ENCODE results near the gene SLC25A41.

Gene SLC25A41

DNA sequence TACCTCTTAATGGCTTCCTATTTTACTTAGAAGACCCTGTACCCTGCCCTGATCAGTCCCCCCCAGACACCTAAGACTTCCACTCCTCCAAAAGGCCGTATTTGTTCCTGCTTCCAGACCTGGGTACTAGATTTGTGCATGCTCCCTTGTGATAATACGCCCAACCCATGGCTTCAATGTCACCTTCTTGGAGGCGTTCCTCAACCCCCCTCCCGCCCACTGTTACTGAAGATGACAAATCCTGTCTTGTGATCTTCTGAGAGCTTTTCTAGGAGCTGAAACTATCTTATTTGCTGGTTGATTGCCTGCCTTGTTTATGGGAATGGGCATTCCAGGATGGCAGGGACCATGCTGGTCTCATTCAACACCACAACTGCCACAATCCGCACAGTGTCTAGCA lies 16.6 kb upstream of the SLC25A41 start:
- TF ChIP-seq, protein P1, sequence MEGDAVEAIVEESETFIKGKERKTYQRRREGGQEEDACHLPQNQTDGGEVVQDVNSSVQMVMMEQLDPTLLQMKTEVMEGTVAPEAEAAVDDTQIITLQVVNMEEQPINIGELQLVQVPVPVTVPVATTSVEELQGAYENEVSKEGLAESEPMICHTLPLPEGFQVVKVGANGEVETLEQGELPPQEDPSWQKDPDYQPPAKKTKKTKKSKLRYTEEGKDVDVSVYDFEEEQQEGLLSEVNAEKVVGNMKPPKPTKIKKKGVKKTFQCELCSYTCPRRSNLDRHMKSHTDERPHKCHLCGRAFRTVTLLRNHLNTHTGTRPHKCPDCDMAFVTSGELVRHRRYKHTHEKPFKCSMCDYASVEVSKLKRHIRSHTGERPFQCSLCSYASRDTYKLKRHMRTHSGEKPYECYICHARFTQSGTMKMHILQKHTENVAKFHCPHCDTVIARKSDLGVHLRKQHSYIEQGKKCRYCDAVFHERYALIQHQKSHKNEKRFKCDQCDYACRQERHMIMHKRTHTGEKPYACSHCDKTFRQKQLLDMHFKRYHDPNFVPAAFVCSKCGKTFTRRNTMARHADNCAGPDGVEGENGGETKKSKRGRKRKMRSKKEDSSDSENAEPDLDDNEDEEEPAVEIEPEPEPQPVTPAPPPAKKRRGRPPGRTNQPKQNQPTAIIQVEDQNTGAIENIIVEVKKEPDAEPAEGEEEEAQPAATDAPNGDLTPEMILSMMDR (conservative IDR thresholded peaks at IDR 0.05; ENCODE audit: low read depth), result no peak
- ChIA-PET CTCF (no interaction called here), POLR2A (ENCODE audit: low non-redundant PET) (no interaction called here)
- no peak overlapping the region for H3K27ac ChIP-seq
- DNase-seq (ENCODE audit: low spot score), result no peak

DNA sequence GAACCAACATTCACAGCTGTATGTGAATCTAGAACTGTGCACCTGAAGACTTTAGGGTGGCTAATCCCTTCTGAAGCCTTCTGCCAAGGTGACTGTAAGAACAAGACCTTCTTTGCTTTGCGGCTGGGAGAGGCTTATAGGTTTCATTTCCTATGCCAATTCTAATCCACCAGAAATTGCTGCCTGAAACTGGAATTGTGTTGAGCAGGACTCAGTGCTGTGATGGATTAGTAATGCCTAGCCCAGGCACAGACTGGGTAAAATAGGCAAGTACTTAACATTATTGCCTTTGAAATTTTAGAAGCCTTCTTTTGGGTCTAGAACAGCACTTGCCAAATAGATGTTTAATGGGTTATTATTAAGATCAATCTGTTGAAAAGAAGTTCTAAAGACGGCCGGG lies 14.5 kb upstream of the SLC25A41 start:
- TF ChIP-seq, protein P1 (conservative IDR thresholded peaks at IDR 0.05; ENCODE audit: low read depth), result no peak
- DNase-seq (ENCODE audit: low spot score), result no peak
- CTCF ChIA-PET, result no interaction called here
- no peak overlapping the region for H3K27ac ChIP-seq
- POLR2A ChIA-PET (ENCODE audit: low non-redundant PET), result no interaction called here

GRCh38 chr19:6446452-6446851 lies 12.9 kb upstream of the SLC25A41 start:
- H3K27ac ChIP-seq, result no peak overlapping the region
- DNase-seq (ENCODE audit: low spot score), result no peak
- TF ChIP-seq, protein P1 (conservative IDR thresholded peaks at IDR 0.05; ENCODE audit: low read depth), result no peak
- CTCF ChIA-PET, result no interaction called here
- POLR2A ChIA-PET (ENCODE audit: low non-redundant PET), result no interaction called here

DNA sequence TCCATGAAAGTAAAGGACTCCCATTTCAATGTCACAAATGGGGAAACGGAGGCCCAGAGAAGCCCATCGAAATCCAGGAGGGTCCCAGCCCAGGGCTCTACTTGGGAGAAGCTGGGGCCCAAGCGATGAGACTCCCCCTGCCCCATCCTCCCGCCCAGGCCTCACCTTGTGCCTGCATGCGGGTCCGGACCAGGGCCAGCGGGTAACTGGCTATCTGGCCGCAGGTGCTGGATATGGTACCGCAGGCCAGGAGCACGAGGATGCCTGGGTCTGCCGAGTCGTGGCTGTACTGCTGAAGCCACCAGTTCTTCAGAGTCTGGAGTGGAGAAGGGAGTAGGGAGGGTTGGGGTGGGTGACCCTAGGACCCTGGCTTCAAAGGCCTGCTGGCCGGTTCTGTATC lies 10.4 kb upstream of the SLC25A41 start:
- no peak for DNase-seq (ENCODE audit: low spot score)
- ChIA-PET POLR2A (ENCODE audit: low non-redundant PET) (no interaction called here), CTCF (no interaction called here)
- TF ChIP-seq, protein P1 (conservative IDR thresholded peaks at IDR 0.05; ENCODE audit: low read depth), result no peak
- no peak overlapping the region for H3K27ac ChIP-seq

GRCh38 chr19:6442087-6442688 lies 8.6 kb upstream of the SLC25A41 start:
- ChIA-PET POLR2A (ENCODE audit: low non-redundant PET) (no interaction called here), CTCF (no interaction called here)
- no peak for DNase-seq (ENCODE audit: low spot score)
- TF ChIP-seq, protein P1 (conservative IDR thresholded peaks at IDR 0.05; ENCODE audit: low read depth), result no peak
- no peak overlapping the region for H3K27ac ChIP-seq

GRCh38 chr19:6440905-6441304 lies 7.3 kb upstream of the SLC25A41 start:
- H3K27ac ChIP-seq, result no peak overlapping the region
- TF ChIP-seq, protein P1 (conservative IDR thresholded peaks at IDR 0.05; ENCODE audit: low read depth), result no peak
- ChIA-PET CTCF (no interaction called here), POLR2A (ENCODE audit: low non-redundant PET) (no interaction called here)
- no peak for DNase-seq (ENCODE audit: low spot score)

DNA sequence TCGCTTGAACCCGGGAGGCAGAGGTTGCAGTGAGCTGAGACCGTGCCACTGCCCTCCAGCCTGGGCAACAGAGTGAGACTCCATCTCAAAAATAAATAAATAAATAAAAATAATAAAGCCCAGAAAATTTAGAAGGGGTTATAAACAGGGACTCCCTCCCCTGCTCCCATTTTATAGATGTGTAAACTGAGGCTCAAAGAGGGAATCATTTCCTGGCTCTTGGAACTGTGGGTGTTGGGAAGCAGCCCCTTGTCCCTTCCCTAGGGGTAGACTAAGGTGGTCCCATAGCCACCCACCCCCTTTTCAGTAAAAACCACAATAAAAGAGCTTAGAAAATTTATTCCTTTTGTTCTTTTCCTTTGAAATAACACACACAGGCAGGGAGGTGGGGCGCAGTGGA lies 6.2 kb upstream of the SLC25A41 start:
- DNase-seq (ENCODE audit: low spot score), result no peak
- TF ChIP-seq, protein P1 (conservative IDR thresholded peaks at IDR 0.05; ENCODE audit: low read depth), result no peak
- CTCF ChIA-PET, result no interaction called here
- POLR2A ChIA-PET (ENCODE audit: low non-redundant PET), result no interaction called here
- no peak overlapping the region for H3K27ac ChIP-seq

Data from RWPE1 (cell line).